ENCODE results near the gene ACAA1.

Gene ACAA1

GRCh38 chr3:38126121-38126892 lies 10.6 kb downstream of the ACAA1 start:
- Histone ChIP-seq H3K9ac (ENCODE audit: low read length) (no peak overlapping the region), H4K8ac (ENCODE audit: low read depth, low read length) (no peak overlapping the region), H3K27ac (ENCODE audit: low read depth, low read length) (no peak overlapping the region), H3K23ac (ENCODE audit: low read length) (no peak overlapping the region), H2BK5ac (ENCODE audit: low read length) (no peak overlapping the region), H2BK120ac (ENCODE audit: low read depth, low read length) (no peak overlapping the region), H3K4me1 (ENCODE audit: control insufficient read depth, low read depth, low read length) (no peaks in the 10 kb centered on the region), H3K4ac (ENCODE audit: low read depth, low read length) (no peak overlapping the region), H3K79me2 (ENCODE audit: control insufficient read depth, insufficient read depth, low read length) (no peaks in the 10 kb centered on the region), H3K36me3 (ENCODE audit: control insufficient read depth, insufficient read depth, low read length) (peaks cover 24% of the 10 kb centered on the region), H3K79me1 (ENCODE audit: low read length) (no peaks in the 10 kb centered on the region), H3K18ac (ENCODE audit: low read length) (no peak overlapping the region), H4K5ac (ENCODE audit: low read length) (no peak overlapping the region), H3K4me2 (ENCODE audit: low read length) (no peak overlapping the region), H2AK5ac (ENCODE audit: low read length) (no peak overlapping the region), H2BK15ac (replicated peaks; ENCODE audit: low read depth) (no peak overlapping the region), H3K27me3 (ENCODE audit: insufficient read depth, low read length, poor library complexity) (no peaks in the 10 kb centered on the region), H3K4me3 (ENCODE audit: low read length) (no peak overlapping the region), H3K56ac (ENCODE audit: low read length) (no peak overlapping the region)
- no peak for DNase-seq
- no CpG with 5 or more reads among the region's 6 CpGs for WGBS (ENCODE audit: extremely low coverage, insufficient coverage, low lambda C conversion rate)

- no peaks in the 10 kb centered on the region for H3K79me2 ChIP-seq (ENCODE audit: control insufficient read depth, insufficient read depth, low read length)
- no peaks in the 10 kb centered on the region for H3K27me3 ChIP-seq (ENCODE audit: insufficient read depth, low read length, poor library complexity)
- H3K4me3 ChIP-seq (ENCODE audit: low read length): no peak overlapping the region
- no peak for DNase-seq
- H3K4me1 ChIP-seq (ENCODE audit: control insufficient read depth, low read depth, low read length): no peaks in the 10 kb centered on the region
- no peak overlapping the region for H2BK15ac ChIP-seq (replicated peaks; ENCODE audit: low read depth)
- WGBS (ENCODE audit: extremely low coverage, insufficient coverage, low lambda C conversion rate): no CpG with 5 or more reads among the region's 11 CpGs
- H2AK5ac ChIP-seq (ENCODE audit: low read length): no peak overlapping the region
- H2BK5ac ChIP-seq (ENCODE audit: low read length): no peak overlapping the region
- H3K27ac ChIP-seq (ENCODE audit: low read depth, low read length): no peak overlapping the region
- no peak overlapping the region for H2BK120ac ChIP-seq (ENCODE audit: low read depth, low read length)
- no peak overlapping the region for H4K5ac ChIP-seq (ENCODE audit: low read length)
- no peak overlapping the region for H3K4me2 ChIP-seq (ENCODE audit: low read length)
- no peak overlapping the region for H3K23ac ChIP-seq (ENCODE audit: low read length)
- H3K36me3 ChIP-seq (ENCODE audit: control insufficient read depth, insufficient read depth, low read length): peaks cover 19% of the 10 kb centered on the region
- H3K4ac ChIP-seq (ENCODE audit: low read depth, low read length): no peak overlapping the region
- H3K9ac ChIP-seq (ENCODE audit: low read length): no peak overlapping the region
- no peak overlapping the region for H3K18ac ChIP-seq (ENCODE audit: low read length)
- H3K79me1 ChIP-seq (ENCODE audit: low read length): no peaks in the 10 kb centered on the region
- no peak overlapping the region for H4K8ac ChIP-seq (ENCODE audit: low read depth, low read length)
- no peak overlapping the region for H3K56ac ChIP-seq (ENCODE audit: low read length)
Measured at GRCh38 chr3:38125305-38126120, 11.4 kb downstream of the ACAA1 start.

DNA sequence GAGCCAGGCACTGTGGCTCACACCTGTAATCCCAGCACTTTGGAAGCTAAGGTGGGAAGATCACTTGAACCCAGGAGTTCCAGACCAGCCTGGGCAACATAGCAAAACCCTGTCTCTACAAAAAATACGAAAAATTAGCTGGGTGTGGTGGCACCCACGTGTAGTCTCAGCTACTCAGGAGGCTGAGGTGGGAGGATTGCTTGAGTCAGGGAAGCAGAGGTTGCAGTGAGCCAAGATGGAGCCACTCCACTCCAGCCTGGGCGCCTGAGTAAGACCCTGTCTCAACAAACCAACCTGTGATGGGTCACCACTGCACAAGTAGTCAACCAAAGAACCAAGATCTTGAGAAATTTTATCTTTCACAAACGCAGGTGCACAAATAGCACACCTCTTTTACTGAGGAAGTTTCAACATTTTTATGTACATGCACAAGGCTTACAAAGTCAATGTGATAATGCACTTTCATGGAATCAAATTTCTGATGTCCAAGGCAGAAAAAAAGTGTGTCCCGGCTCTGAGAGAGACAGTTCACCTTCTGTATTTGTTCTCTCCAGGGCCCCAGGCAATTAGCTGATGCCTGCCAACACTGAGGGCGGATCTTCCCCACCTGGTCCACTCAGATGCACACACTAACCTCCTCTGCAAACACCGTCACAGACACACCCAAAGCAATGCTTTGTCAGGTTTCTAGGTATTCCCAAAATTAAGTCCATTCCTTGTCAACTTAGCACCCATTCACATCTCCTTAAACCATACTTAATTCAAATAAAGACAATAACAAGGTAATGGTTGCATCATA lies 12.4 kb downstream of the ACAA1 start:
- peaks cover 18% of the 10 kb centered on the region for H3K36me3 ChIP-seq (ENCODE audit: control insufficient read depth, insufficient read depth, low read length)
- H3K56ac ChIP-seq (ENCODE audit: low read length): no peak overlapping the region
- no peak overlapping the region for H2BK120ac ChIP-seq (ENCODE audit: low read depth, low read length)
- H2BK15ac ChIP-seq (replicated peaks; ENCODE audit: low read depth): no peak overlapping the region
- no peak overlapping the region for H3K27ac ChIP-seq (ENCODE audit: low read depth, low read length)
- no peak overlapping the region for H4K8ac ChIP-seq (ENCODE audit: low read depth, low read length)
- no peak overlapping the region for H3K23ac ChIP-seq (ENCODE audit: low read length)
- no peak overlapping the region for H3K9ac ChIP-seq (ENCODE audit: low read length)
- H2BK5ac ChIP-seq (ENCODE audit: low read length): no peak overlapping the region
- H3K18ac ChIP-seq (ENCODE audit: low read length): no peak overlapping the region
- H2AK5ac ChIP-seq (ENCODE audit: low read length): no peak overlapping the region
- H3K4ac ChIP-seq (ENCODE audit: low read depth, low read length): no peak overlapping the region
- H3K4me2 ChIP-seq (ENCODE audit: low read length): no peak overlapping the region
- DNase-seq: no peak
- H3K4me1 ChIP-seq (ENCODE audit: control insufficient read depth, low read depth, low read length): no peaks in the 10 kb centered on the region
- H4K5ac ChIP-seq (ENCODE audit: low read length): no peak overlapping the region
- H3K27me3 ChIP-seq (ENCODE audit: insufficient read depth, low read length, poor library complexity): no peaks in the 10 kb centered on the region
- H3K79me1 ChIP-seq (ENCODE audit: low read length): no peaks in the 10 kb centered on the region
- WGBS (ENCODE audit: extremely low coverage, insufficient coverage, low lambda C conversion rate): no CpG with 5 or more reads among the region's 7 CpGs
- H3K79me2 ChIP-seq (ENCODE audit: control insufficient read depth, insufficient read depth, low read length): no peaks in the 10 kb centered on the region
- H3K4me3 ChIP-seq (ENCODE audit: low read length): no peak overlapping the region

GRCh38 chr3:38122712-38123290 lies 14.1 kb downstream of the ACAA1 start:
- no peak overlapping the region for H3K4me2 ChIP-seq (ENCODE audit: low read length)
- no peak overlapping the region for H4K5ac ChIP-seq (ENCODE audit: low read length)
- no peaks in the 10 kb centered on the region for H3K27me3 ChIP-seq (ENCODE audit: insufficient read depth, low read length, poor library complexity)
- H3K4me3 ChIP-seq (ENCODE audit: low read length): no peak overlapping the region
- H3K36me3 ChIP-seq (ENCODE audit: control insufficient read depth, insufficient read depth, low read length): peaks cover 17% of the 10 kb centered on the region
- WGBS (ENCODE audit: extremely low coverage, insufficient coverage, low lambda C conversion rate): no CpG with 5 or more reads among the region's 9 CpGs
- no peak overlapping the region for H3K4ac ChIP-seq (ENCODE audit: low read depth, low read length)
- H4K8ac ChIP-seq (ENCODE audit: low read depth, low read length): no peak overlapping the region
- H2BK15ac ChIP-seq (replicated peaks; ENCODE audit: low read depth): no peak overlapping the region
- no peak overlapping the region for H3K27ac ChIP-seq (ENCODE audit: low read depth, low read length)
- no peak overlapping the region for H3K9ac ChIP-seq (ENCODE audit: low read length)
- no peaks in the 10 kb centered on the region for H3K79me1 ChIP-seq (ENCODE audit: low read length)
- H3K56ac ChIP-seq (ENCODE audit: low read length): no peak overlapping the region
- H3K79me2 ChIP-seq (ENCODE audit: control insufficient read depth, insufficient read depth, low read length): no peaks in the 10 kb centered on the region
- no peaks in the 10 kb centered on the region for H3K4me1 ChIP-seq (ENCODE audit: control insufficient read depth, low read depth, low read length)
- no peak overlapping the region for H3K23ac ChIP-seq (ENCODE audit: low read length)
- H3K18ac ChIP-seq (ENCODE audit: low read length): no peak overlapping the region
- no peak overlapping the region for H2AK5ac ChIP-seq (ENCODE audit: low read length)
- H2BK120ac ChIP-seq (ENCODE audit: low read depth, low read length): no peak overlapping the region
- DNase-seq: no peak
- H2BK5ac ChIP-seq (ENCODE audit: low read length): no peak overlapping the region

DNA sequence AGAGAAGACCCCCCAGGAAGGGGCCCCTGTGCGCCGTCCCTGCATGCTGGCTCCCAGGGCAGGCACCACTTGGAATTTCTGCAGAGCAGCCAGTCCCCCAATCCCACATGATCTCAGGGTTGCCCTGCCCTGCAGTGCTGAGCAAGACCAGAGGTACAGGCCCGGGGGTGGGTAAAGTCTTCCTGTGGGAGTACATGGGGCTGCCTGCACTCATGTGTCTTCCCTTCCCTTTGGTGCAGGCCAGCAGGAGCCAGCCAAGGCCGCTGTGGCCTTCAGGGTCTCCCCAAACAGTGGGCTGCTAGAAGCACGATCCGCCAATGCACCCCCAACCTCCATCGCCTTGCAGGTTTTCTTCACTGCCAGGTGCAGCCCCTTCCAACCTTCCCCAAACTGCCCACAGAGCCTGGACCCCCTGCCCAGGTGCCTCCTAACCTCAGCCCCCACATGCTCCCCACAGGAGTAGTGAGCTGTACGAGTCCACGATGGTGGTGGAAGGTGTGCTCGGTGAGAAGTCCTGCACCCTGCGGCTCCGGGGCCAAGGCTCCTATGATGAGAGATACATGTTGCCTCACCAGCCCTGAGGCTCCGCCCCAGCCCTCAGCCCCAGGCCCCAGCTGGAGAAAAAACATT lies 15.0 kb downstream of the ACAA1 start:
- DNase-seq: no peak
- Histone ChIP-seq H3K36me3 (ENCODE audit: control insufficient read depth, insufficient read depth, low read length) (peaks cover 12% of the 10 kb centered on the region), H3K4me2 (ENCODE audit: low read length) (no peak overlapping the region), H3K23ac (ENCODE audit: low read length) (no peak overlapping the region), H2BK5ac (ENCODE audit: low read length) (no peak overlapping the region), H3K4me1 (ENCODE audit: control insufficient read depth, low read depth, low read length) (no peaks in the 10 kb centered on the region), H4K5ac (ENCODE audit: low read length) (no peak overlapping the region), H4K8ac (ENCODE audit: low read depth, low read length) (no peak overlapping the region), H3K9ac (ENCODE audit: low read length) (no peak overlapping the region), H3K79me1 (ENCODE audit: low read length) (no peaks in the 10 kb centered on the region), H3K56ac (ENCODE audit: low read length) (no peak overlapping the region), H3K4me3 (ENCODE audit: low read length) (no peak overlapping the region), H3K18ac (ENCODE audit: low read length) (no peak overlapping the region), H2AK5ac (ENCODE audit: low read length) (no peak overlapping the region), H3K4ac (ENCODE audit: low read depth, low read length) (no peak overlapping the region), H2BK120ac (ENCODE audit: low read depth, low read length) (no peak overlapping the region), H3K27me3 (ENCODE audit: insufficient read depth, low read length, poor library complexity) (no peaks in the 10 kb centered on the region), H3K27ac (ENCODE audit: low read depth, low read length) (no peak overlapping the region), H2BK15ac (replicated peaks; ENCODE audit: low read depth) (no peak overlapping the region), H3K79me2 (ENCODE audit: control insufficient read depth, insufficient read depth, low read length) (no peaks in the 10 kb centered on the region)
- WGBS (ENCODE audit: extremely low coverage, insufficient coverage, low lambda C conversion rate): no CpG with 5 or more reads among the region's 13 CpGs
